DMS 273 (cell line): ENCODE measurements around the gene BAZ2B.
"Not testable (repeated sequence)": the region's sequence is repeated elsewhere in the genome, so short reads cannot be mapped to it uniquely, and the experiment has no call there.

Source experiments
- DNase-seq: peaks from one replicate; lab custom pipeline; 2025; ENCODE audit not compliant: unreplicated experiment; lab: John Stamatoyannopoulos, UW

The BAZ2B gene

DNA sequence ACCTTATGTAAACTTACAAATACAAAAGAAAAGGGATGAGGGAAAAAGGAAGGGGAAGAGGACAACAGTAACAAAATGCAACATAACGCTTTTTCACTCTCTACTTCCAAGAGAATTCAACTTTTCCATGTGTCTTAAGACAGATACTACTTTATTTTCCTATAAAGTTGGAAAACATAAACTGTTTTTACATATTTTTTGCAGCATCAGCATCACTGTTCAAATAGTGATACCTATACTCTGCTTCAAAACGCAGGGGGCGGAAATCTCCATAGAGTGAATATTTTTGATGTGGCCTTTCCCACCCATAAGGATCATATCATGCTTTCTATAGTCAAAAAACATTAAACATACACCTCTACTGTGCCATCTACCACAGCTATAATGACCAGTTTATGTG lies 77.5 kb downstream of the BAZ2B start:
- DNase-seq: no peak

DNA sequence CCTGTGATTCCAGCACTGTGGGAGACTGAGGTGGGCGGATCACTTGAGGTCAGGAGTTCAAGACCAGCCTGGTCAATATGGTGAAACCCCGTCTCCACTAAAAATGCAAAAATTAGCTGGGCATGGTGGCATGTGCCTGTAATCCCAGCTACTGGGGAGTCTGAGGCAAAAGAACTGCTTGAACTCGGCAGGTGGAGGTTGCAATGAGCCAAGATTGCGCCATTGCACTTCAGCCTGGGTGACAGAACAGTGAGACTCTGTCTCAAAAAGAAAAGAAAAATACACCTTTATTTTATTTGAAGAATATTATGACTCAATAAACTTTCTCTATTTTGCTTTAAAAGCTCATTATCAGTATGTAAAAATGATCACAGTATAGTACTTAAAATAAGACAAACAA lies 81.1 kb downstream of the BAZ2B start:
- not testable (repeated sequence) for DNase-seq

- DNase-seq: peak; percentile 10
Measured at GRCh38 chr2:159531475-159531874, 84.9 kb downstream of the BAZ2B start.

DNA sequence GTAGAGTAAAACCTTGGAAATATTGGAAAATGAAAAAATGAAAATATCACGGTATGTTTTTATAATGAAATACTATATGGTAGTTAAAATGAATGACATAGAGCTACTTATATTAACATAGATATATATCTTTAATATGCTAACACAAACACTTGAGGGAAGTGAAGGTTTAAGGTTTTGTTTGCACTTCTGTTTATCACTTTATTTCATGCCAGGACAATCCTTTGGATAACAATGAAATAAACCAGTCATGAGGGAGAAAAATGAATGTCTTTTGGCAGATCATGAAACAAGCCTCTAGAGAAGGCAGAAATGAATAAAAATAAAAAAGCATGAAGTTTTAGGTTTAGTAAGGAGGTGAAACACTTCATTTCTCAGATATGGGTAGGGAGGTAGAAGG lies 89.9 kb downstream of the BAZ2B start:
- DNase-seq: no peak

- DNase-seq: no peak
Measured at GRCh38 chr2:159525012-159525411, 91.3 kb downstream of the BAZ2B start.

DNA sequence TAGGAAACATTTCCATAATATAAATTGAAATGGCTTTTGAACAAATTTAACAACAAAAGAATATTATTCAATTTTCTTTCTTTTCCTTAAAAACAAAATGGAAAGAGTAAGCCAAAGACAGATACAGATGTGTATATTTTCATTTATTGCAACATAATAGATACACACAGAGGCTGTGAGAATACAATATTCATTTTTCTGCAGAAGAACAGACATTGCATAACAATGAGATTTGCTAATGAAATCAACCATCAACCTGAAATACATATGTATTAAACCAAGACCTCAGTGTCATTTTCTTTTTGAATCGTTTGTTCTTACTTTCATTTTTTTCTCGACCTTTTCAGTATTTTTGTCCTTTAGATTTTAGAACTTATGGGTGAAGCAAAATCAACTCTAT lies 95.1 kb downstream of the BAZ2B start:
- DNase-seq: no peak

DNA sequence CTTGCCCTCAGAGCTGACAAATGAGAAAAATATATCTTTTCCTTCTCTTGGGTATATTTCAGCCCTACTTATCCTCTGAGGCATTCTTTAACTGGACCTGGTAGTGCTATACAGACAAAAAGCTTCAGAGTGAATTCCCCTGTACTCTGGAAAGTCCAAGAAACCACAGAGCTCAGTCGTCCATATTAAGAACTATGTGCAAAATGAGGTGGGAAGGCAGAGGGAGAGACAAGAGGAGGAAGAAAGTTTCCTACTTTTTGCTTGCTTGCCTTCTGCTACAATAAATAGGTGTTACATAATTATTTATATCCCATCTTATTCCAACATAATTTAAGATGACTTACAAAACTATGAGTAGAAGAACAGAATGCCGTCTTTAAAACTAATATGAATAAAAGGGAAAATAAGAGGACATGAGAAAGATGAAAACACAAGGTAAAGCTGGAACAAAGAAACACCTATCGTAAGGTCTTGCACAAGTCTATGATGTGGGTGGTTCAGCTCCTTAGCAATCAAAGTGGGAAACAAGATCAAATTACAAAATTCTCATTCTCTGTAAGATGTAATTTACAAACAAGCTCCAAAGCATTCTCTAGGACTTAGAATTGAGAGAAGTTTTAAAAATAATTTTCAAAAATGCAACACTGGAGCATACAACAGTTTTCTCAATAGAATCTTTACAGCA lies 97.9 kb downstream of the BAZ2B start:
- peak; percentile 15 for DNase-seq

GRCh38 chr2:159516241-159516758 lies 100.0 kb downstream of the BAZ2B start:
- peak; percentile 69 for DNase-seq

GRCh38 chr2:159515441-159515840 lies 100.9 kb downstream of the BAZ2B start:
- peak; percentile 9 for DNase-seq

- DNase-seq: no peak
Measured at GRCh38 chr2:159513745-159514144, 102.6 kb downstream of the BAZ2B start.

DNA sequence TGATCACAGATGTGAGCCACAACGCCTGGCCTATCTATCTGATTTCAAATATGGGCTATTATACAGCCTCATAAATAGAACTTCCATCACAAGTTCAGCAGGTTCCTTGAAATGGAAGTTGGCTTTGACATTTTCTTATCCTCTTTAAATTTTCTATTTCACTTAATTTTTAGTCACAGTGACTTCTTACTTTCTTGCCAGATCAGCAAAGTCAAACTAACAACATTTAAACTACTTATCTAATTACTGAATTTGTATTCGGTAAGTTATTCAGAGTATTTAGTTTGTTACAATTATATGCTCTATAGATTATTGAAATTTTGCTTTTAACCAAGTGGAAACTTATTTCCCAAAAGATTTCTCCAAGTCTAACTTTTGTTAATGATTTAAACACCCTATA lies 108.2 kb downstream of the BAZ2B start:
- DNase-seq: no peak

GRCh38 chr2:159506764-159507440 lies 109.4 kb downstream of the BAZ2B start:
- no peak for DNase-seq

DNA sequence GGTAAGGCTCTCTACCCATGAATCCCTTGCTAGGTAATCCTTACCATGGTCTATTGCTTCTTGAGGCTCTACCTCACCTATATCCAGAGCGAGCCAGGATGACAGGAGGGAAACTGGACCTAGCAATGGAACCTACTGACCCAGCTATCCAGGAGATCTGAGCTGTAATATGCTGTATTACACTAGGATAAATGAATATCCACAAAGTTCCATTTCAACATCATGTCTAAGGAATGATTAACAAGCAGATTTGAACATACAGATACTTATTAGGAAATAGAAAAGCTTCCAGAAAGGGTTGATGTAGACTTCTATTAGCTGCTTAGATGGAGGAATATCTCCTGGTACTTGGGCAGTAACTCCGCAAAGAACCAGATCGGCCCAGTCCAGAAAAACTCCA lies 110.1 kb downstream of the BAZ2B start:
- no peak for DNase-seq

- no peak for DNase-seq
Measured at GRCh38 chr2:159505196-159505595, 111.2 kb downstream of the BAZ2B start.

- no peak for DNase-seq
Measured at GRCh38 chr2:159501743-159502142, 114.6 kb downstream of the BAZ2B start.

DNA sequence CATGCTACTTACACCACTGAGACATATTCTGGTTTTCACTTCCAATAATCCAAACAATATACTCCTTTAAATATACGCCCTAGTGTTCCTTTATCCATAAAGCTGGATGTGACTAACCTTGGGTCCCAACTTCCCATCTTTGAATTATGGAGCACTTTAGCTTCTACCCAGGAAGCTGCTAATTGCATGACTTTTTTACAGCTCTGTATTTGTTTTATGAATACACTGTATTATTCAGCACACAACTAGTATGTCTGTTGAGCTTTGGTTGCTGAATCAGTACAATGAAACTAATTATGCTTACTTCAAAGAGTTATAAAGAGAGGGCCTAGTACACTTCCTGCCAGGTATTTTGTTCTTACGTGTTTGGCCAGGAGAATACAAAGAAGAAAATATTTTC lies 118.5 kb downstream of the BAZ2B start:
- DNase-seq: no peak

GRCh38 chr2:159497256-159497655 lies 119.1 kb downstream of the BAZ2B start:
- DNase-seq: no peak

- no peak for DNase-seq
Measured at GRCh38 chr2:159489476-159489875, 126.9 kb downstream of the BAZ2B start.

GRCh38 chr2:159484532-159484931 lies 131.8 kb downstream of the BAZ2B start:
- DNase-seq: no peak

DNA sequence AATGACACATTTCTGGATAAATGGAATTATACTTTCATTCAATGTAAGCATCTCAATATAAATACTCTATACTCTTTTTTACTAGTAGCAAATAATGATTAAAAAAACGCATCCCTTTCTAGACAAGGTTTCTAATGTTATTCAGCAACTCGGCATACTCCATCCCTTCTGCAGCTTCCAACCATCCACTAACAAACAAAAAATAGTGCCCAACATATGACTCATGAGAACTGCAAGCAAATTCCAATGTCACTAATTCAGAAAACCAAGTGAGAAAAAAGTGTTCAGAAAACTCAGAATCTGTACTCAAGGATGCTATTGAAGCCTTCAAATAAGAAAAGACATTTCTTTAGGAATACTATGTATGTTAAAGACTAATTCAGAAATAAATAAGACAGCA lies 140.0 kb downstream of the BAZ2B start:
- DNase-seq: no peak

GRCh38 chr2:159475793-159476192 lies 140.6 kb downstream of the BAZ2B start:
- DNase-seq: no peak

- no peak for DNase-seq
Measured at GRCh38 chr2:159471340-159471739, 145.0 kb downstream of the BAZ2B start.

- DNase-seq: no peak
Measured at GRCh38 chr2:159468257-159468656, 148.1 kb downstream of the BAZ2B start.
